Heart left ventricle (tissue), 16 donors: ENCODE results near the gene LTBP4. TPM values are rescaled to one million over a fixed set of nuclear protein-coding genes. Genes with fewer than 3 reads are reported as not detected.
"Not testable (repeated sequence)": the region's sequence is repeated elsewhere in the genome, so short reads cannot be mapped to it uniquely, and the experiment has no call there.

Experiments
- ATAC-seq, 4 donors: fragments of 200-7000 bp; cut with Tn5 transposase; one replicate each; pipeline ENCODE4 v1.9.1; 2020 to 2022; ENCODE audit warnings: moderate library complexity in 4 of 4, mild to moderate bottlenecking in 3 of 4, moderate number of reproducible peaks in 1 of 4
- DNase-seq, 5 donors: peaks; one replicate each; pipeline ENCODE4 v3.0.0-alpha.2; 2020
- H3K27ac ChIP-seq, 12 donors: fragments of 200-600 bp; sonication (generic) in 4 of 12; one replicate each; pipeline versions ENCODE4 v1.5.0 to v1.8.0; 2016 to 2022; ENCODE audit warnings: mild to moderate bottlenecking in 2 of 12
- H3K27me3 ChIP-seq, 9 donors: fragments of 200-600 bp; sonication (generic) in 2 of 9; one replicate each; pipeline versions ENCODE4 v1.5.1 to v1.8.0; 2016 to 2022; ENCODE audit warnings: mild to moderate bottlenecking in 3 of 9
- H3K36me3 ChIP-seq, 9 donors: fragments of 200-600 bp; sonication (generic) in 2 of 9; one replicate each; pipeline versions ENCODE4 v1.5.0 to v1.8.0; 2018 to 2022; ENCODE audit warnings: mild to moderate bottlenecking in 2 of 9
- H3K4me1 ChIP-seq, 12 donors: fragments of 200-600 bp; sonication (generic) in 4 of 12; one replicate each; pipeline versions ENCODE4 v1.5.0 to v1.8.0; 2016 to 2022; ENCODE audit warnings: mild to moderate bottlenecking in 3 of 12
- H3K4me3 ChIP-seq, 12 donors: fragments of 200-600 bp; sonication (generic) in 4 of 12; one replicate each; pipeline versions ENCODE4 v1.5.0 to v1.8.0; 2017 to 2022; ENCODE audit warnings: mild to moderate bottlenecking in 9 of 12, moderate library complexity in 4 of 12
- H3K9me3 ChIP-seq, 12 donors: fragments of 200-600 bp; sonication (generic) in 4 of 12; one replicate each; pipeline versions ENCODE4 v1.5.0 to v1.8.0; 2016 to 2022; ENCODE audit warnings: mild to moderate bottlenecking in 1 of 12
- POLR2A ChIP-seq, 2 donors: fragments of 450-650 bp; IDR thresholded peaks; one replicate each; pipeline ENCODE4 v1.6.1; 2017; ENCODE audit warnings: antibody characterized with exemption in 2 of 2, mild to moderate bottlenecking in 2 of 2, moderate library complexity in 2 of 2
- WGBS, 4 donors: extraction: QIAGEN DNeasy Blood & Tissue Kit in 2 of 4; methylation state at CpG; one replicate each; pipeline versions ENCODE4 v1.1.5 to v1.1.7; 2013 to 2018; 5-methylcytosine and 5-hydroxymethylcytosine counted together
- intact Hi-C, 10 donors: fragments of 100-400 bp; cut with DNase I; formaldehyde crosslinking; loops; one replicate each; pipeline versions ENCODE4 v1.11.1 to v1.14.2; 2022
- polyA plus RNA-seq, 2 donors: library from polyadenylated mRNA; stranded (reverse); fragments of 200-250 nt; gene quantifications; one replicate each; pipeline ENCODE4 v1.2.3, GENCODE V29; 2013
- total RNA-seq, 9 donors: library from RNA; depleted of rRNA in 2 of 9; stranded (reverse); fragments of >200 nt in 2 of 9; fragmentation: NEBNext Ultra II Directional in 3 of 9; extraction: Animal tissue kit (Norgen Biotek cat#: 25700) in 3 of 9; gene quantifications; one replicate each; pipeline versions ENCODE4 v1.1.0 to v1.2.4, GENCODE V29; 2016 to 2023
- TF ChIP-seq, protein P1 (sequence below), 12 donors: fragments of 200-600 bp; sonication (generic) in 4 of 12; IDR thresholded peaks; one replicate each; pipeline versions ENCODE4 v1.5.0 to v1.8.0; 2018 to 2022; ENCODE audit warnings: antibody characterized with exemption in 12 of 12, mild to moderate bottlenecking in 5 of 12
- donor health status: ischemic (EF 13 %, LVEDD 7.1; RV severe dilation, severe dysfunction).
- donor health status: healthy with polysubstance abuse.
- donor health status: DM: no; HTN: yes; CAD: no.
- donor health status: DM: no; HTN: no; CAD: no.
- donor health status: ischemic (EF 25% LVEDD 6.9; RV normal size, moderate dysfunction).
- donor health status: ischemic (EF 25% LVEDD 5.7; RV mildly dilated, moderate dysfunction).
- donor health status: healthy.
- donor health status: DM: yes; HTN: yes; CAD: no.
- donor health status: ischemic (EF 35%, LVEDD 5.7; RV mildly dilated, moderate dysfunction).
- donor health status: nonischemic (EF 11% LVEDD 7.7; RV severe dilation, severe dysfunction).
- donor health status: DM: yes; HTN: yes; CAD: no.
- donor health status: PGD.
- donor health status: ischemic (EF 29% LVEDD 5.4; RV normal size, mild dysfunction).
- donor health status: nonischemic (EF 23%, LVEDD 6.1; RV moderate dilation, normal function).

Gene LTBP4
- total and polyA plus RNA-seq, 11 donors = 95.0 to 319 (median 172) TPM

DNA sequence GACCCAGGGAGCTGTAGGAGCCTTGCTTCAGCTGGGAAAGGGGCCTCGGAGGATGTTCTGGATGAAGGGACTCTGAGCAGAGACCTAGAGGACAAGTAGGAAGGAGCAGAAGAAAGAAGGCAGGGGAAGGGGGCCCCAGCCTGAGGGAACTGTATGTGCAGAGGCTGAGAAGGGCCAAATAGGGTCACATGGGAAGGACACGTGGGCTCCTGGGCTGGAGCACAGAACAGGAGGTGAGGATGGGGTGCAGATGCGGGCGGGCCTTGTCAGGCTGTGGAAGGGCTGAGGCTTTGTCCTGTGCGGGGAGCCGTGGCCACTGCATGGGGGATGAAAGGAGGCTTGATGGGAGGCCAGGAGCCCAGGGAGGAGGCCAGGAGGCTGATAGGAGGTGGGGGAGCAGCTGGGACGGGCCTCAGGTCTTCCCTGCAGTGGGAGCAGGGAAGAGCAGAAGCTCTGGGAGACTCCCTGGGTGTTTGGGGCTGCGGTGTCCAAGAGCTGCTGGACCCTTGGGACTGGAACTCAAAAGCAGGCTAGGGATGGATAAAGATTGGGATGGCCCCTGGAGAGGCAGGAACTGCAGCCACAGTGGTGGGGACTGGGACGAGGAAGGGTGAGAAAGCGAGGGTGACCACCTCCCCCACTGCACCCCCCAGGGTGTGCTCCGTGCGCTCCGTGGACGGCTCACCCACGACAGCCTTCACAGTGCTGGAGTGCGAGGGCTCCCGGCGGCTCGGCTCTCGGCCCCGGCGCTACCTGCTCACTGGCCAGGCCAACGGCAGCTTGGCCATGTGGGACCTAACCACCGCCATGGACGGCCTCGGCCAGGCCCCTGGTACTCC is 11.4 kb upstream of the LTBP4 start:
- Histone ChIP-seq H3K27me3 (no peaks in the 10 kb centered on the region), H3K27ac (no peak overlapping the region), H3K4me3 (no peak overlapping the region), H3K4me1 (peaks cover 0 to 11% (median 0%) of the 10 kb centered on the region in 12 donors), H3K9me3 (no peaks in the 10 kb centered on the region), H3K36me3 (peaks cover 0 to 51% (median 15%) of the 10 kb centered on the region in 9 donors)
- TF ChIP-seq, protein P1, sequence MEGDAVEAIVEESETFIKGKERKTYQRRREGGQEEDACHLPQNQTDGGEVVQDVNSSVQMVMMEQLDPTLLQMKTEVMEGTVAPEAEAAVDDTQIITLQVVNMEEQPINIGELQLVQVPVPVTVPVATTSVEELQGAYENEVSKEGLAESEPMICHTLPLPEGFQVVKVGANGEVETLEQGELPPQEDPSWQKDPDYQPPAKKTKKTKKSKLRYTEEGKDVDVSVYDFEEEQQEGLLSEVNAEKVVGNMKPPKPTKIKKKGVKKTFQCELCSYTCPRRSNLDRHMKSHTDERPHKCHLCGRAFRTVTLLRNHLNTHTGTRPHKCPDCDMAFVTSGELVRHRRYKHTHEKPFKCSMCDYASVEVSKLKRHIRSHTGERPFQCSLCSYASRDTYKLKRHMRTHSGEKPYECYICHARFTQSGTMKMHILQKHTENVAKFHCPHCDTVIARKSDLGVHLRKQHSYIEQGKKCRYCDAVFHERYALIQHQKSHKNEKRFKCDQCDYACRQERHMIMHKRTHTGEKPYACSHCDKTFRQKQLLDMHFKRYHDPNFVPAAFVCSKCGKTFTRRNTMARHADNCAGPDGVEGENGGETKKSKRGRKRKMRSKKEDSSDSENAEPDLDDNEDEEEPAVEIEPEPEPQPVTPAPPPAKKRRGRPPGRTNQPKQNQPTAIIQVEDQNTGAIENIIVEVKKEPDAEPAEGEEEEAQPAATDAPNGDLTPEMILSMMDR (IDR thresholded peaks at IDR 0.05) = no peak
- no peak for TF ChIP-seq POLR2A (IDR thresholded peaks at IDR 0.05)
- no peak for DNase-seq
- intact Hi-C loops = loop anchor here in 4 of 10 donors (10.0 kb wide), 2 partner anchors 125 to 285 kb away; partner anchors contain the start of genes BLVRB (in 2 of the 4) and SPTBN4 (in 2 of the 4)
- ATAC-seq = no peak
- WGBS, 4 donors = 93 to 94% (median 93%) methylated on average over 18 to 26 of the region's 26 CpGs

DNA sequence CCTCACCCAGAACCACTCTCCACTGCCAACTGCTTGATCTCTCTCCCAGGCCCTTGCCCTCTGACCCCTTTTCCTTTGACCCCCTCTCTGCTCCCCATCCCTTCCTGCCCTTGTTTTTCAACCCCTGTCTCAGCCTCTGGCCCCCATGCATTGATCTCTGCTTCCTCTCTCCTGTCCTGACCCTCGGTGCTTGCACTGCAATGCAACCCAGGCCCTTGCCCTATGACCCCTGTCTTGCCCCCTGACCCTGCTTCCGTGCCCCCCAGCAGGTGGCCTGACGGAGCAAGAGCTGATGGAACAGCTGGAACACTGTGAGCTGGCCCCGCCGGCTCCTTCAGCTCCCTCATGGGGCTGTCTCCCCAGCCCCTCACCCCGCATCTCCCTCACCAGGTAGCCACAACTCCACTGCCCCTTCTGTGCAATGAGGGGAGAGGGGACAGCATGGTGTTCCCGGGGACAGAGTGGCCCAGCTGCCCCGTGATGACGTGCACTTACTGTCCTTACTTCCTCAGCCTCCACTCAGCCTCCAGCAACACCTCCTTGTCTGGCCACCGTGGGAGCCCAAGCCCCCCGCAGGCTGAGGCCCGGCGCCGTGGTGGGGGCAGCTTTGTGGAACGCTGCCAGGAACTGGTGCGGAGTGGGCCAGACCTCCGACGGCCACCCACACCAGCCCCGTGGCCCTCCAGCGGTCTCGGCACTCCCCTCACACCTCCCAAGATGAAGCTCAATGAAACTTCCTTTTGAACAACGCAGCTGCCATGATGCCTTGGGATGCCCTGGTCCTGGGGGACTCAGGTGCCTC is 10.5 kb upstream of the LTBP4 start:
- Histone ChIP-seq H3K9me3 (no peaks in the 10 kb centered on the region), H3K36me3 (peaks cover 0 to 45% (median 12%) of the 10 kb centered on the region in 9 donors), H3K4me1 (peaks cover 0 to 2% (median 0%) of the 10 kb centered on the region in 12 donors), H3K27ac (no peak overlapping the region), H3K4me3 (no peak overlapping the region), H3K27me3 (peaks cover 0 to 6% (median 0%) of the 10 kb centered on the region in 9 donors)
- ATAC-seq (no peak), DNase-seq (no peak)
- intact Hi-C loops = loop anchor here in 4 of 10 donors (10.0 kb wide), 2 partner anchors 126 to 286 kb away; partner anchors contain the start of genes BLVRB (in 2 of the 4) and SPTBN4 (in 2 of the 4)
- 79 to 86% (median 83%) methylated on average over 18 to 22 of the region's 22 CpGs for WGBS, 4 donors
- no peak for TF ChIP-seq POLR2A (IDR thresholded peaks at IDR 0.05)
- TF ChIP-seq, protein P1 (IDR thresholded peaks at IDR 0.05) = no peak

DNA sequence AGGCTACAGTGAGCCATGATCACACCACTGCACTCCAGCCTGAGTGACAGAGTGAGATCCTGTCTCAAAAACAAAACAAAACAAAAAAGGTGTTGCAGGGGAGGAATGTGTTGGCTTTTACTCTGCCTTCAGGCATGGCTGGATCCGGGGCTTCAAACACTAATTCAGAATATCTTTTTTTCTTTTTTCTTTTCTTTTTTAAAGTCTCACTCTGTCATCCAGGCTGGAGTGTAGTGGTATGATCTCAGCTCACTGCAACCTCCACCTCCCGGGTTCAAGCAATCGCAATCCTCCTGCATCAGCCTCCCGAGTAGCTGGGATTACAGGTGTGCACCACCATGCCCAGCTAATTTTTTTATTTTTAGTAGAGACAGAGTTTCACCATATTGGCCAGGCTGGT is 9.4 kb upstream of the LTBP4 start:
- not testable (repeated sequence) for DNase-seq, H3K4me3 ChIP-seq, ATAC-seq, H3K9me3 ChIP-seq, H3K27ac ChIP-seq, H3K4me1 ChIP-seq
- intact Hi-C loops = loop anchor here in 4 of 10 donors (10.0 kb wide), 2 partner anchors 127 to 287 kb away; partner anchors contain the start of genes BLVRB (in 2 of the 4) and SPTBN4 (in 2 of the 4)
- WGBS, 4 donors = 83 to 98% (median 96%) methylated on average over 4 of the region's 4 CpGs
- Histone ChIP-seq H3K27me3 (peaks cover 0 to 13% (median 4%) of the 10 kb centered on the region in 9 donors), H3K36me3 (peaks cover 0 to 36% (median 12%) of the 10 kb centered on the region in 9 donors)

DNA sequence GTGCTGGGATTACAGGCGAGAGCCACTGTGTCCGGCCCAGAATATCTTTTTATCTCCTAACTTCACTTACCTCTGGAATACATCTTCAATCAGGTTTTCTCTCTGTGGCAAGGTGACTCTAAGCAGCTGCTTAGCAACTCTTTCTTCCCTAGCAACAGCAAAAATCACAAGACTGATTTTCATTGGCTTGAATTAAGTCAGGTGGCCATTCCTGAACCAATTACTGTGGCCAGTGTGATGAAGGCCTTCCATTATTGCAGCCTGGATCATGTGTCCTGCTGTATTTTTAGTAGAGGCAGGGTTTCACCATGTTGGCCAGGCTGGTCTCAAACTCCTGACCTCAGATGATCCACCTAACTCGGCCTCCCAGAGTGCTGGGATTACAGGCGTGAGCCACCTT is 9.0 kb upstream of the LTBP4 start:
- DNase-seq = no peak
- no peaks in the 10 kb centered on the region for H3K9me3 ChIP-seq
- H3K4me3 ChIP-seq = no peak overlapping the region
- peaks cover 0 to 31% (median 10%) of the 10 kb centered on the region in 9 donors for H3K36me3 ChIP-seq
- no peak overlapping the region for H3K27ac ChIP-seq
- intact Hi-C loops = loop anchor here in 4 of 10 donors (10.0 kb wide), 2 partner anchors 127 to 287 kb away; partner anchors contain the start of genes BLVRB (in 2 of the 4) and SPTBN4 (in 2 of the 4)
- TF ChIP-seq, protein P1 (IDR thresholded peaks at IDR 0.05) = no peak
- TF ChIP-seq POLR2A (IDR thresholded peaks at IDR 0.05) = no peak
- peaks cover 0 to 7% (median 6%) of the 10 kb centered on the region in 12 donors for H3K4me1 ChIP-seq
- ATAC-seq = peak in 3 of 4 donors; percentile 28 to 43 (median 39)
- H3K27me3 ChIP-seq = peaks cover 0 to 17% (median 9%) of the 10 kb centered on the region in 9 donors
- WGBS, 4 donors = 77 to 85% (median 81%) methylated on average over 4 of the region's 4 CpGs
